ENCODE measurements around the gene GABRB2. TPM values are rescaled to one million over a fixed set of nuclear protein-coding genes. Genes with fewer than 3 reads are reported as not detected.
"Not testable (repeated sequence)": the region's sequence is repeated elsewhere in the genome, so short reads cannot be mapped to it uniquely, and the experiment has no call there.

Gene GABRB2
- total RNA-seq, 2 experiments from 2014 or later = not detected

GRCh38 chr5:161261668-161262323, 284.7 kb downstream of the GABRB2 start:
- ChIA-PET POLR2A (no interaction called here), CTCF (no interaction called here)

GRCh38 chr5:161258438-161258837, 288.1 kb downstream of the GABRB2 start:
- ChIA-PET CTCF (no interaction called here), POLR2A (no interaction called here)

GRCh38 chr5:161256957-161257356, 289.6 kb downstream of the GABRB2 start:
- POLR2A ChIA-PET = no interaction called here
- CTCF ChIA-PET = no interaction called here

- CTCF ChIA-PET, POLR2A ChIA-PET: not testable (repeated sequence)
Measured at GRCh38 chr5:161252955-161253354, 293.6 kb downstream of the GABRB2 start.

- ChIA-PET CTCF (no interaction called here), POLR2A (no interaction called here)
Measured at GRCh38 chr5:161246749-161247148, 299.8 kb downstream of the GABRB2 start.

- POLR2A ChIA-PET, CTCF ChIA-PET: not testable (repeated sequence)
Measured at GRCh38 chr5:161245846-161246245, 300.7 kb downstream of the GABRB2 start.

Other genes with a start within 250 kb of the GABRB2 start
- not detected for gene GABRA6, start 139.0 kb upstream of the GABRB2 start, total RNA-seq